NCI-H2196 treated with DMSO at 0.1 percent for 48 hours (cell line): ENCODE measurements around the gene SPATA13.
"Not testable (repeated sequence)": the region's sequence is repeated elsewhere in the genome, so short reads cannot be mapped to it uniquely, and the experiment has no call there.

Experiments
- DNase-seq: peaks from one replicate; lab custom pipeline; 2025; ENCODE audit not compliant: unreplicated experiment; lab: John Stamatoyannopoulos, UW

Gene SPATA13

DNA sequence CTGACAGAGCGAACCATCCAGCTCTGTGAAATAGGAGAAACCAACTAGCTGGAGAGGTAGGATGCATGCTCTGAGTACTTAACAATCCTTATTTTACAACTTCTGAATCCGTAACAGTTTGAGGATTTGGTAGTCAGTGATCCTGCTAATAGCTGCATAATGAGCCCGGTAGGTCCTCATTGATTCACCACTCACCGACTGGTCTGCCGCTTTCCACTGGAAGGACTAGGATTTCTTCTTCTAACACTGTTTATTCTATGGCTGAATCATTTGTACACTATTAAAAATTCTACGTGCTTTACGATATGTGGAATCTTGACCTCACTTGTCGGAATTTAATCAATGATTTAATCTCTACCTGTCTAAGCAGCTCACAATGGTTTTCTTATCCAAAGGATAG lies 33.9 kb downstream of the SPATA13 start:
- DNase-seq: no peak

DNA sequence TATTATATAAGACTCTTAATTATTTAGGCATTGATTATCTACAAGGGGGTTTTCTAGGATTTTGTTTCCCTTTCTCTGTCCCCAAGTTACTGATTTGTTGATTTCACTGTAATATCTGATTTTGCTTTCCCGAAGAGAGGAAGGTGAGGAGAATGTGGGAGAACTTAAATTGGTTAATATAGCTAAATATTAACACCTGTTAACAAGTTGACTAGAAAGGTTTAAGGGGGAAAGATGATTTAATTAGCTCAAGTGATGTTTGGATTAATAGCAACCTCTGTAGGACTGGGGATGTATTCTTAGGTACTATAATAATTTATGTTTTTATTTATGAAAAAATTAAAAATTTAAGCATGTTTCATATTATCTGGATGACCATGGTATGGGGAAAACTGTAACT lies 35.1 kb downstream of the SPATA13 start:
- no peak for DNase-seq

DNA sequence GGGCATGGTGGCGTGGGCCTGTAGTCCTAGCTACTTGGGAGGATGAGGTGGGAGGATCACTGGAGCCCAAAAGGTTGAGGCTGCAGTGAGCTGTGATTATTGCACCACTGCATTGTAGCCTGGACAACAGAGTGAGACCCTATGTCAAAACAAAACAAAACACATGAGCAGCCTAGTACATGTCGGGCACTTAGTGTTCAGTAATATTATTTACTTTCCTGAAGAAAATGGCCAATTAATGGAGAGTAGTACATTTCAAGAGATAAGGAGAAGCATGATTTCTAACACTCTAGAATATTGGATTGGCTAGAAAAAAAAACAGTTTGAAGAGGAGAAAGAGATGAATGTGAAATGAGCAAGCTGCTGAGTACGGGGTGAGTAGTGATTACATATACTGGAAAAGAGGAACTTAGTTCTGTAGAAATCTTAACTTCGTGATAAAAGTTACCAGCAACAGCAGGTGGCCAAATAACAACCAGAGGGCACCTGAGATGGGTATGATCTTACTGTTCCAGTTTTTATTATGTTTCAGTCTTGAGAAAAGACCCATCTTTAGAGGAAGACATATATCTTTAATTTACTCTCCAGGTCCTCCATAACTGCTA lies 36.2 kb downstream of the SPATA13 start:
- DNase-seq: no peak

DNA sequence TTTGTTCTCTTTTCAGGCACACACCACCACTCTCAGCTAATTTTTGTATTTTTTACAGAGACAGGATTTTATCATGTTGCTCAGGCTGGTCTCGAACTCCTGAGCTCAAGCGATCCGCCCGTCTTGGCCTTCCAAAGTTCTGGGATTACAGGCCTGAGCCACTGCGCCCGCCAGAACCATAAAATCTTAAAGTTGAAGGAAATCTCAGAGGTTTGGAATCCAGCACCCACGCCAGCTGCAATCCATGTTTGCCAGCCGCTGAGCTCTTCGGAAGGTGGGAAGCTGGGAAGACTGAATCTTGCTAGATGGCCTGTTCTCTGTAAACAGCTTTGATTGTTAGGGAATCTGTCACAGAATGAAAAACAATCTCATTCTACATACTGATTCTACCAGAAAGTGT lies 38.5 kb downstream of the SPATA13 start:
- DNase-seq: no peak

DNA sequence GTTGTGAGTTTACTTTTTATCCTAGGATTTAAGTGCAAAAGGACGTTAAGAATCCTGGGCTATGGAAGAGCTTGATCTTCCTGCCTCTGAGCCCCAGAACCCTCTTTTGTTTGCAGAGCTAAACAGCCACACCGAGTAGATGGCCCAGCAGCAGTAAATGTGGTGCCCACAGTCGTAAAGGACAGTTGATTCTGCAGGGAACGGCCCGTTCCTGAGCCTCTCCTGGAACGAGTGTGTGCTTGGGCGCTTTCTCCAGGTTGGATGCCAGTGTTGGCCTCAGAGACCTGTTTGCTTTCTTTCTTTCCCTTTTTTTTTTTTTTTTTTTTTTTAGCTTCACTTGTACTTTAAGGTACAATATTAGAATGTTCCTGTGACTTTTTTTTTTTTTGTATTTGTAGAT lies 41.7 kb downstream of the SPATA13 start:
- no peak for DNase-seq

DNA sequence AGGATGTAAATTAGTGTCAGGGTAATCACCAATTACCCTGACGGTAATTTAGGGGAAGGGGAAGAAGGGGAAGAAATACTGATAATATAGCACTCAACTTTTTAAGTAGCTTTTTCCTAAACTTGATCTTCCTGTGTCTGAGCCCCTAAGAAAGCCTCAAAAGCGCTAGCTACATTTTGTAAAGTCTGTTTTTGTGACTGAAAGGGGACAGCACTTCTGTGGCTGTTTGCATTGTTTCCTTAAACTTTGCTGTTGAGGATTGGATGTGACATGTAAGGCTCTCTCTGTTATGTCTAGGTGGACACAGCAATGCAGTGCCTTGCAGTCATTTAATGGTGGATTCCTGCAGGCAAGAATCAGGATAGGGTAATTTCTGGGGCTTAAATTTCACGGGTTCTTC lies 42.8 kb downstream of the SPATA13 start:
- no peak for DNase-seq

DNA sequence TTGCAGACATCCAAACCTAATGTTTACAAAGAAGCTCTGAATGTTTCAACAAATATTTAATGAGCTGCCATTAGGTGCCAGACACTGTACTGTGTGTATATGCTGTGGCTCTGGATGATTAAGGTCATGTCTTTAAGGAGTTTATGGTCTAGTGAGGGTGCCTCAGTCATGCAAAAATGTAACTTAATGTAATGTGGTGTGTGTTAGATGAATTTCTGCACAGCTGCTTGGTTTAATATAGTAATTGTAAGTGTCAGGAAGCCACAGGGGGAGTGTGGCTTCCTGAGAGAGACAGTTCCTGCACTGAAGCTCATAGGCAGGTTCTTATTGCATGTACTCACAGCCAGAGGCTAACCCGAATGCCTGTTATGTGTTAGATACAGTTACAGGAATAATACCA lies 43.3 kb downstream of the SPATA13 start:
- no peak for DNase-seq

DNA sequence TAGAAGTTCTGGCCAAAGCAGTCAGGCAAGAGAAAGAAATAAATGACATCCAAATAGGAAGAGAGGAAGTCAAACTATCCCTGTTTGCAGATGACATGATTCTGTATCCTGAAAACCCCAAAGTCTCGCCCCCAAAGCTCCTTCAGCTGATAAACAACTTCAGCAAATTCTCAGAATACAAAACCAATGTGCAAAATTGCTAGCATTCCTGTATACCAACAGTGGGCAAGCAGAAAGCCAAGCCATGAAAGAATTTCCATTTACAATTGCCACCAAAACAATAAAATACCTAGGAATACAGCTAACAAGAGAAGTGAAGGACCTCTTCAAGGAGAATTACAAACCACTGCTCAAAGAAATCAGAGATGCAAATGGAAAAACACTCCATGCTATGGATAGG lies 44.6 kb downstream of the SPATA13 start:
- not testable (repeated sequence) for DNase-seq

DNA sequence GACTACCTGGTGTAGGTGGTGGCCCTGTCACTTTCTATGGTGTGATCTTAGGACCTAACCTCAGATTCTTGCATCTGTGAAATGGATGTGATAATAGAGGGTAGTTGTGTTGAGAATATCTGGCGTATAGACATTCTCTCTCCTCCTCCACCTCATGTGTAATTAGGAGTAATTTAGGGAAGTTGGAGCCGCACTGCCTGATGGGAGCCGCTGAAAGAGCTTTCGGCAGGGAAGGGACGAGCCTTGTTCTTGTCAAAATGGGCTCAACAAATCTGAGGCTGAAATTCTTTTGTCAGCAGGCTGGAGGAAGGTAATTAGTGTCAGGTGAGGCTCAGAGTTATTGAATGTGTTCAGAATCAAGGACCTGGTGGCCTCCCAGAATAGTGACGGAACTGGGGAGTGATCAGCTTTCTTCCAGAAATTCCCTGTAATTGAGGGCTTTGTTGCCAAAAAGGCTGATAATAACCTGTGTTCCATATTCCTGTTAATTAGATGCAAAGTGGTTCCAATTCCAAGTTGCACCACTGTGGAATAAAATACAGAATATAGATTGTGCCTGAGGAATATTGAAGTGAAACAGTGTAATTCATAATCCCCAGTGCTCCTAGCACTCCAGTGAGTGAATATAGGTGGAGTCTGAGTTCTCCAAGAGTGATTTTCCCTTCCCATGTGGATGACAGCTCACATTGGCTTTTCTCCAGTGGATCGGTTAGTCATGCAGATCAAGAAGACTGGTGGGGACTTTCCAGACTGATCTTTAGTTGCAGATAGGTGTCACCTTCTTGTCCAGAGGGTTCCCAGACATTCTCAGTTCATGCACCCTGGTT lies 47.5 kb downstream of the SPATA13 start:
- DNase-seq: no peak

DNA sequence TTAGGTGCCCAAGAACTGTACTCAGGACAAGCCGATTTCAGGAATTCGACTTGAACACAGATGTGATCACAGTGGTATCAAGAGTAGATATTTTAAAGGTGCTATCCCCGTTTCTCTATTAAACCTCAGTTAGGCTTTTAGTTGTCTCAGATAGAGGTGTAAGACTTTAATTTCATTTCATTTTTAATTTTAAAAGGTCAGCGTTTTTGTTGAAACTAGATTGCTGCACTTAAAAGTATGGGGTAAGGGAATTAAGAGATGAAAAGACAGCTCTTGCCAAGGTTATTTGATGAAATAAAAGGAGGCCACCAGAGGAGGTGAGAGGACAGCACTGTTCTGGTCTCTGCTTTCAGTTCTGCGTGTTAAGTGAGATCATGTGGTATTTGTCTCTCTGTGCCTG lies 48.6 kb downstream of the SPATA13 start:
- no peak for DNase-seq

DNA sequence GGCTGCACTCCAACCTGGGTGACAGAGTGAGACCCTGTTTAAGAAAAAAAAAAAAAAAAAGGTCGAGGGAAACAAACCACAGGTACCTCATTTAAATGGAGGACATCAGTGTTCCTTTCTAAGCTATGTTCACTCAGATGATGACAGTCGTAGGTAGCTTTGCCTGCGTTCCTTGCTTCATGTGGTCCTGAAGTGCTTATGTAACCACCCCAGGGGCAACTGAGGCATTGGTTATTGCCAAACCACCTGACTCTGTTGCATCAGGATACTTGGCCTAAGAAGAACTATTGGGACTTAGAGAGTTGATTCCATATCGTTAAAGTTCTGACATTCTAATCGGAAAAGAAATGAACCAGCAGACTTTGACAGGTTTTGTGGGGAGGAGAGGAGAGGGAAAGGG lies 51.7 kb downstream of the SPATA13 start:
- no peak for DNase-seq

DNA sequence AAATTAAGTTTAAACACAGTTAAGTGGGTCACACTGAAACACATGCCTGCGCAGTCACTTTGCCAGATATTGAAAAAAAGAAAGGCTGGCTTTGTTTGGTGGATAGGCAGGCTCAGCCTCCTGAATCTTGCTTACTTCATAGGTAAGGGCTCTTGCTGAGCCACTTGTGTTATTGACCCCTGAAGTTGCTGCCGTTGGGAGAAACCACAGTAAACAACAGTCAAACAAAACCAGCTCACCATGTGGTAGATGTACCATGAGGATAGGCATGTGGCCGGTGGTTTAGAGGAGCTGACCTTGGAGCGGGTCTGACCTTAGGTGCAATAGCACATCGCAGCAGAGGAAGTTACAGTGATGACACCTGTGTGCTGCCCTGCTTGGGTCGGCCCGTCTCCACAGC lies 52.2 kb downstream of the SPATA13 start:
- no peak for DNase-seq

DNA sequence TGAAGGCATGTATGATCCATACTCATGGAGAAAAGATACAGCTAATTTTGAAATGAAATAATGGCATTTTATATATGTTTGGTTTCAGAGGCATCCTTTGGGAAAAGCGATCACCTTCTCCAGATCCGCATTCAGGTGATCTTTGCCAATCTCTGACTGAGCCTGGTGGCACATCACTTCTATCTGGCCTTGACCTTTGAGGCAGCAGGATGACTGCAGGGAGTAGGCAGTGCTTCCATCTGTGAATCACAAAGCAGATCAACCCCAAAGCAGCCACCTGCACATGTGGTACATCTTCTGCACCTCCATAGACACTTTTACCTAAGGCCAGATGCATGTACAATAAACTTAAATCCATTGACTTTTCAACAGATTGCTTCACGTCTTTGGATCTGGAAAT lies 53.4 kb downstream of the SPATA13 start:
- DNase-seq: no peak

DNA sequence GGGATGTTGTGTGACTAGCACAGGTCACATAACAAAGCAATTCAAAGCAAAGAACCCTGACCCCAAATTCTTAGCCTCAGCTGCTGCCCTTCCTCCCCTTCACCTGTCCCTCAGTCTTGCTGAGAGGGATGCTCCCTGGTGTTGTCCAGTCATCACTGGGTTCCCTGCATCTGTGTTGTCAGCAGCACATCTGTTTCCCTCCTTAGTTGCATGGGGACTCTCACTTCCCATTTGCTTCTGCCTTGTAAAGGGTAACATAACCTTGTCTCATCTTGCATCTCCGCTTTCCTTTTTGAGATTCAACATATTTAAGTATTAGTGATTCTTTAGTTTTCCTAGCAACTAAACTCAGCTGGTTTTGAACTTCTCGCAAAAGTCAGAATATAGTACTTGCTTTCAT lies 54.0 kb downstream of the SPATA13 start:
- no peak for DNase-seq

DNA sequence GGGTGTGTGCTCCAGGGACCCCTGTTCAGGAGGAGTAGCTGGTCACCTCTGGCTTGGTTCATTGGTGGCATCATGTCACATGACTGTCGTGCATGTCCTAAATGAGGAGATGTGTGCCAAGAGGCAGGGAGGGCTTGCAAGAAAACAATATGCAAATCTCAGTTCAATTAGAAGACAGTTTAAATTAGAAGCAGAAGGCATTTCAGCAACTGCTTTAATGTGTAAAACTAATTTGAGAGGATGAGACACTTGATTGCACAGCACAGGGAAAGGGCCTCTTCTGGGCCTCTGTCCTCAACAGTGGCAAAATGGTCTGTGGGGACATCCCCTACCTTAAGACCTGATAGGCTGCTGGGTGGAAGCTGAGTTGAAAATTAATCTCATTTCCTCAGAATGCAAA lies 54.6 kb downstream of the SPATA13 start:
- DNase-seq: no peak

DNA sequence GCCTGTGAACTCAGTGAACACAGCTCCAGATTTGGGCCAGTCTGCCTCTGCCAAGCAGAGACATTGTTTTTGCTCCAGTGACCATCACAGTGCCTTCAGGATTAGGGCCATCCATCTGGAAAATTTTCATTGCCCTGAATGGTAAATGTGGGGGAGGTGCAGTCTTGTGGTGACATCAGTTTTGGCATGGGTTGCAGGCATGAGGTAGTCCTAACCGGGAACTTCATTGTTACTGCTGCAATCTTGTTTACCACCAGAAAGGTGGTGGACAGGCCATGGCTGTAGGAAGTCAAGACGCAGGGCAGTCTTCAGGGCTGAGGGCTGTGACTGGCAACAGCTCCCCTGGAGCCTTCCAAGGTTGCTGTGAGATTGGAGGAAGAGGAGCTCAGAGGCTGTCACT lies 55.2 kb downstream of the SPATA13 start:
- DNase-seq: no peak

DNA sequence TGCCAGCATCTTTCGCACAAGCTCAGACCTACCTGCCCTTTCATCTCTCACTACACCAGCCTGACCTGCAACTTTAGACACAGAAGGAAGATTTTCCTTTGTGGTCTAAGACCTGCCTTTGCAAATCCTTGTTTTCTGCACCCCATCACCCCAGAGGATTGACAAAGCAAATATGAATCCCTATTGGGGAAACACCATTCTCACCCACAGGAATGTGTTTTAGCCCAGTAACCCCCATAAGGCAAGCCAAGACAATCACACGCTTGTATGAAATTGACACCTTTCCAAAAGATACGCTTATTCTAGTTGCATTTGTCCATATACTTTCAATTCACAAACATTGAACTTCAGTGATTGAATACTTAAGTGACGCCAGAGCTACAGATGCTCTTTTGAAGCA lies 55.7 kb downstream of the SPATA13 start:
- no peak for DNase-seq

DNA sequence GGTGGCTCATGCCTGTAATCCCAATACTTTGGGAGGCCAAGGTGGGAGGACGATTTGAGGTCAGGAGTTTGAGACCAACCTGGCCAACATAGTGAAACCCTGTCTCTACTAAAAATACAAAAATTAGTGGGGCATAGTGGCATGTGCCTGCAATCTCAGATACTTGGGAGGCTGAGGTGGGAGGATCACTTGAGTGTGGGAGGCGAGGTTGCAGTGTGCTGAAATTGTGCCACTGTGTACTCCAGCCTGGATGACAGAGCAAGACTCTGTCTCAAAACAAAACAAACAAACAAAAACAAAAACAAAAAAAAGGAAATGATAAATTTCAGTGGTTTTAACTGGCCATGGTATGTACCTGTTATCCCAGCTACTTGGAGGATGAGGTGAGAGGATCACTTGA lies 56.3 kb downstream of the SPATA13 start:
- DNase-seq: not testable (repeated sequence)

DNA sequence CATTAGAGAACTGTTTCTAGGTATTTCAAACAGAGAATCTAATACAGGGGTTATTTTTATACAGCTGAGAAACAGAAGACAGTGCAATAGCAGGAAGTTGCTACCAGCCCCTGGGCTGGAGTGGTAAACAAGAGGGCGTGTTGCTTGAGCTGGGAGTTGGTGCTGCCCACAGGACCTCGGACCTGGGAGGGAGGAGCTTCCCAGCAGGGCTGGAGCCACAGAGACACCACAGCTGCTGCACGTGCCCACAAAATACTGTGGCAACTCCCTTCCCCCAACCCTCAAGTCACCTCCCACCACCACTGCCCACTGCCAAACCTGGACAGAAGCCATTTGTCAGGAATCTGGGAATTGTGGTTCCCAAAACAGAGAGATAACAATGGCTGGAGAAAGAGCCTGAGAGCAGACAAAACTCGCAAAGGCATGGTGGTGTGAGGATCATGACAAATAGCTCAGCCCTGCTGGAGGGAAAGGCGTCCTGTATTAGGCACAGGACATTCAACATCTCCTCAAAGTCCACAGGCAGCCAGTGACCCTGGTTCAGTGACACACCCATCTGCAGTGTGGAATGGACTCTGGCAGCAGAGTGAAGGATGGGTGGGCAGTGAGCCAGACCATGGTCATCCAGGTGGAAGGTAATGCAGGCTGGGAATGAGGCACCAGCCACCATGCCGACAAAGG lies 57.2 kb downstream of the SPATA13 start:
- DNase-seq: no peak

DNA sequence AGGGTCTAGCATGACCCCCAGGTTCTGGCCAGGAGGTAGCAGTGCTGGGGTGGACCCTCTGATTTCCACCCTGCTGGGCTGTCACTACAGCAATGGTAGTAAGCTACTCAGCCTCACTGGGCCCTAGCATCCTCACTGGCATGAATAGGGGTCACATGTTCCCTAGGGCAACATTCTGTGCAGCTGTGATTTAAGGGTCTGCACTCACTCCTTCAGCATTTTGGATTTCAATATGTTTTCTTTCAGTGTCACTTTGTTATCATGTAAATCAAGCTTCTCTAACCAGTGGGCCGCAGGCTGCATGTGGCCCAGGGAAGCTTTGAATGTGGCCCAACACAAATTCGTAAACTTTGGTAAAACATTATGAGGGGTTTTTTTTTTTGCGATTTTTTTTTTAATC lies 57.8 kb downstream of the SPATA13 start:
- no peak for DNase-seq

DNA sequence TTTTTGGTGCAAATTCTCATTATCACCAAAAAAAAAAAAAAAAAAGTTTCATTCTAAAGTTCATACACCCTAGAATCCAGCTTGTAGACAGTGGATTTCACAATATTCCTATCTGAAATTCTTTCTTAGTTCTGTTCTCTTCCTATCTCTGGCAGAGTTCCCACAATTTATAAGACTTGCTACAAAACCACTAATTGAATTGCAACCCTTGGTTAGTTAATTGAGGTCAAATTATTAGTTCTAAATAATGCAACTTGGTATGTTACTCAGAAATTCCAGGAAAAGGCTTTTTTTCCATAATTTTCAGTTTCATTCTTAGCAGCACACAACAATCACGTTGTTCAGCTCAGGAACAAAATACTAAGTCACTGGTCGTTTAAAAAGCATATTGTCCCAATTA lies 58.5 kb downstream of the SPATA13 start:
- DNase-seq: no peak

DNA sequence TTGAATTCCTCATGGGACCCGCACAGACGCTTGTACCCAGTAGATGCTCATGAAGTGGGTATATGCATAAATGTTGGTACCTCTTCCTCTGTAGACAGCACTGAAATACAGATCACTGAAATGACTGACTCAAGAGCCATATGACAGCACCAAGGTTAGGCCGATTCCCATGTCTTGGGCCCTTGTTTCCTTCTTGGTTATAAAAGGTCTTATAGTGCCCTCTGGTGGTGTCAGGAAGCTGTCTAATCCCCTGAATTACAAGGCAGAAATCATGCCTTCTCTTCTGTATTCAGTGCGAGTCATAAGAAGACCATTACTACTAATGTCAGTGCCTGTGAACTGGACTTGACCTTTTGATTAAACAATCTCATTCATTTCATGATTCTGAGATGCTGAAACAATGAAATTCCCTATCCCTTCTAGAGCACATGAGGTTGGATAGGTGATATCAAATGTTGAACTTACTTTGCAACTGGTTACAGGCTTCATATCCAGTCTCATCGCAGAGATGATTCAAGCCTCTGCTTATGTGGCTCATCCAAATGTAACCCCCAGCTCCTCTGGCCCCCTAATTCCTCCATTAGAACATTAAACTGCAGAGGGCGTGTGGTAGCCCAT lies 59.7 kb downstream of the SPATA13 start:
- peak; percentile 5 for DNase-seq
